ENCODE data around the gene TEX14. TPM values are rescaled to one million over a fixed set of nuclear protein-coding genes. Genes with fewer than 3 reads are reported as not detected.

TEX14 gene
- polyA plus RNA-seq, 2 of the 4 experiments (the other 2 are of a cell fraction): 0.04 to 0.12 TPM

GRCh38 chr17:58703916-58704286, 12.1 kb upstream of the TEX14 start:
- no peak overlapping the region for H3K27ac ChIP-seq
- no peak for ATAC-seq
- H3K4me3 ChIP-seq: no peak overlapping the region
- POLR2A ChIA-PET: interaction anchor here (2.1 kb wide), 1 partner anchor 72 kb away, joined by 6 read pairs; no protein-coding TSS in a partner anchor
- no peaks in the 10 kb centered on the region for H3K9me3 ChIP-seq
- no peak overlapping the region for H3K4me2 ChIP-seq
- no peak for FAIRE-seq
- no peak for DNase-seq (ENCODE audit: low read depth in 1 of 2, low spot score in 1 of 2)
- TF ChIP-seq CBX2 (IDR thresholded peaks at IDR 0.05; ENCODE audit: borderline replicate concordance, low read depth) (no peak), FOXS1 (CRISPR knock-in tag; IDR thresholded peaks at IDR 0.05) (no peak), POLR2AphosphoS2 (conservative IDR thresholded peaks at IDR 0.05; ENCODE audit: low read length) (no peak), HMGXB4 (CRISPR knock-in tag; IDR thresholded peaks at IDR 0.05; ENCODE audit: borderline replicate concordance) (no peak), HOXA7 (CRISPR knock-in tag; IDR thresholded peaks at IDR 0.05) (no peak), EP300 (IDR thresholded peaks at IDR 0.05) (no peak), RNF2 (IDR thresholded peaks at IDR 0.05; ENCODE audit: borderline replicate concordance, low read depth) (no peak), JUN (IDR thresholded peaks at IDR 0.05) (no peak), ESRRA (IDR thresholded peaks at IDR 0.05; ENCODE audit: borderline replicate concordance, low read length) (no peak), HES2 (IDR thresholded peaks at IDR 0.05) (no peak), FOSL2 (IDR thresholded peaks at IDR 0.05) (no peak), FOSL2 (CRISPR knock-in tag; IDR thresholded peaks at IDR 0.05) (no peak), MAX (IDR thresholded peaks at IDR 0.05) (no peak), RCOR1 (IDR thresholded peaks at IDR 0.05; ENCODE audit: low read depth, low read length) (no peak), MAFK (IDR thresholded peaks at IDR 0.05; ENCODE audit: partially characterized antibody) (no peak), SMC3 (IDR thresholded peaks at IDR 0.05) (no peak), MYC (IDR thresholded peaks at IDR 0.05; ENCODE audit: borderline replicate concordance, low read length) (no peak), ELK1 (IDR thresholded peaks at IDR 0.05; ENCODE audit: low read depth, low read length) (no peak)
- WGBS (ENCODE audit: missing lambda C conversion rate): 100% methylated on average over 2 of the region's 2 CpGs
- CTCF ChIA-PET: interaction anchor here (1.1 to 4.3 kb wide), 2 partner anchors 11 to 301 kb away, joined by 3 to 24 read pairs; partner anchors contain the start of gene RAD51C
- no peaks in the 10 kb centered on the region for H3K4me1 ChIP-seq

GRCh38 chr17:58703137-58703915, 11.5 kb upstream of the TEX14 start:
- 89% methylated on average over 4 of the region's 4 CpGs for WGBS (ENCODE audit: missing lambda C conversion rate)
- no peaks in the 10 kb centered on the region for H3K9me3 ChIP-seq
- no peaks in the 10 kb centered on the region for H3K4me1 ChIP-seq
- no peak overlapping the region for H3K4me3 ChIP-seq
- DNase-seq (ENCODE audit: low read depth in 1 of 2, low spot score in 1 of 2) (no peak), FAIRE-seq (no peak), ATAC-seq (no peak)
- no peak overlapping the region for H3K4me2 ChIP-seq
- ChIA-PET CTCF (interaction anchor here (0.7 to 4.9 kb wide), 5 partner anchors 7 to 361 kb away, joined by 3 to 26 read pairs (median 3); partner anchors contain the start of gene RAD51C), POLR2A (interaction anchor here (2.1 kb wide), 1 partner anchor 72 kb away, joined by 6 read pairs; no protein-coding TSS in a partner anchor)
- H3K27ac ChIP-seq: no peak overlapping the region
- TF ChIP-seq NPAS2 (CRISPR knock-in tag; IDR thresholded peaks at IDR 0.05; ENCODE audit: borderline replicate concordance) (no peak), JUN (IDR thresholded peaks at IDR 0.05) (no peak), RFX5 (IDR thresholded peaks at IDR 0.05) (no peak), RAD21 (conservative IDR thresholded peaks at IDR 0.05 in 1 of 2, IDR thresholded peaks at IDR 0.05 in 1 of 2) (no peak), MAX (IDR thresholded peaks at IDR 0.05) (no peak), EHF (CRISPR knock-in tag; IDR thresholded peaks at IDR 0.05) (no peak), HOXB13 (CRISPR knock-in tag; IDR thresholded peaks at IDR 0.05; ENCODE audit: low read depth) (no peak), RCOR1 (IDR thresholded peaks at IDR 0.05; ENCODE audit: low read depth, low read length) (no peak), CEBPB (IDR thresholded peaks at IDR 0.05) (no peak), FOSL2 (IDR thresholded peaks at IDR 0.05) (no peak), FOSL2 (CRISPR knock-in tag; IDR thresholded peaks at IDR 0.05) (no peak), POLR2A (IDR thresholded peaks at IDR 0.05; ENCODE audit: low read length) (no peak), GATA3 (IDR thresholded peaks at IDR 0.05; ENCODE audit: borderline replicate concordance) (no peak), CBX2 (IDR thresholded peaks at IDR 0.05; ENCODE audit: borderline replicate concordance, low read depth) (no peak), ZSCAN20 (CRISPR knock-in tag; IDR thresholded peaks at IDR 0.05) (no peak), CTCF (IDR thresholded peaks at IDR 0.05) (no peak), BCL3 (IDR thresholded peaks at IDR 0.05) (no peak), KDM1A (IDR thresholded peaks at IDR 0.05; ENCODE audit: low read depth) (no peak), POLR2AphosphoS2 (conservative IDR thresholded peaks at IDR 0.05; ENCODE audit: low read length) (no peak)
